HG03060 (cell line): ENCODE data around the gene FERMT3.
"Not testable (repeated sequence)": the region's sequence is repeated elsewhere in the genome, so short reads cannot be mapped to it uniquely, and the experiment has no call there.

ENCODE experiments used
- ATAC-seq: cut with Tn5 transposase; IDR thresholded peaks from one replicate; pipeline ENCODE4 v1.9.1; 2021; ENCODE audit warnings: low read depth, moderate number of reproducible peaks; ENCODE audit not compliant: unreplicated experiment

The FERMT3 gene

GRCh38 chr11:64246621-64246870, 40.0 kb downstream of the FERMT3 start:
- not testable (repeated sequence) for ATAC-seq

GRCh38 chr11:64246871-64247728, 40.6 kb downstream of the FERMT3 start, which contains the start of gene PPP1R14B:
Gene PPP1R14B, minus strand, starts transcription at chr11:64246943. Its CDS starts 270 bp downstream, at chr11:64246673.
- no peak for ATAC-seq

- no peak for ATAC-seq
Measured at GRCh38 chr11:64247729-64248531, 41.4 kb downstream of the FERMT3 start.

DNA sequence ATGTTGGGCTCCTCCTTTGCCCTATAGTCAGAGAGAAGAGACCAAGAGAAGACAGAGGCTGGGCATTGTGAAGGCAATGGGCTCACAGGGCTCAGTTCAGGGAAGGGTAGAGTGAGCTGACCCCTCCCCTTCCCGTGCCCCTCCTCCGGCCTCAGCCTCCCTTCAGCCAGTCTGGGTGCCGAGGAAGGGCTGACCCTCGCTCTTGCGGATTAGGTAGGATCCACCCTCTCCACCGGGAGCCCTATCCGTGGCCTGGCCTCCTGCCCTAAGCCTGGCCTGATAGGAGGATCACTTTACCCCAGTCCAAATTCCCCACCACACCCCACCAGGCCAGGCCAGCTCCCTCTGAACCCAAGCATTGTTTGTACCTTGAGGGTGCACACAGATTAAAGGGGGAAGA, 42.1 kb downstream of the FERMT3 start:
- ATAC-seq: no peak

DNA sequence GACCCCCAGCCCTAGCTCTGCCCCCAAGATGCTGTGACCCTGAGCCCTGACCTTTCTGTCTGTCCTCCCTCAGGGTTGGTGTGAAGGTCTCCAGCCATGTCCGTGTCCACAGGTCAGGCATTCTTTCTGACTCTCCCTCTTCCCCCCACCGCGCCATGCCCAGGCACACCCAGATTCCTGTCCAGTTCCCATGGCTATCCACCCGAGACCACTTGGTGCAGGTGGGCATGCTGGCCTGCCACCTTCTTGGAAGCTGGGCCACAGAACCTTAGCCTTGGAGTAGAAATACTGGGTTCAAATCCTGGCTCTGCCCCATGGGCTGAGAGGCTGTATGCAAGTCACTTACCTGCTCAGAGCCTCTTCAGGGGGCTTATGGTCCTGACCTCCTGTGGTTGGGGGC, 42.5 kb downstream of the FERMT3 start:
- ATAC-seq: no peak

DNA sequence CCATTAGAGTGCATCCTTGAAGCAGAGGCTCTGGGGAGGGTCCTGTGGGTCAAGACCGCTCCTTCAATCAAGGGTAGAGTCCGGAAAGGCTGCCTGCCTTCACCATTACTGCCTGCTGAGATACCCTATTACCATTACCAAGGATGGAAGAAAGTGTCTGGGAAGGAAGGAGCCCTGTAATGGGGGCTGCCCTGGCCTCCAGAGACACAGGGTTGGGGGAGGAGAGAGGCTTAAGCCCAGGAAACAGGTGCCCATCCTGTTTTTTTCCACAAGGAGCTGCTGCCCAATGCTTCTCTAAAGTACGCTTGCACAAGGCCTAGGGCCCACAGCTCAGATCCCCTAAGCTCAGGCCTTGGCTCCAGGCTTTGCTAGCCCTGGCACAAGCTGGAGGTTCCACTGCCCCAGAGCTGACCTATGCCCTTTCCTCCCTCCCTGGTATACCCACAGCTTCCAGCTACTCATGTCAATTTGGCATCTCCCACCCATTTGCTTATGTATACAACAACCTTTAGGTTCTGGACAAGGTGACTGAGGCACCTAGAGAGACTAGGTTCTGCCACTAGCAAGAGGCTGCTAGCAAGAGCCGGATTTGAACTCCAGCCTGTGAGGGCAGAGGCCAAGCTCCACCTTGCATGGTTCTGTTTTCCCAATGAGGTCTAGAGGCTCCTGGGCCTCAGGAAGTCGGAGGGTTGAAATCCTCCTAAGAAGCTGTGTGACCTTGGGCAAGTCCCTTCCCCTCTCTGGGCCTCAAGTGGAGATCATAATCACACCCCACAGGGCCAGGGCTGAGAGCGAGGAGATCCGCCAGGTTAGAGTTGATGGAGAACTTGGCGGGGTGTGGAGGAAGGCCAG, 43.3 kb downstream of the FERMT3 start:
- no peak for ATAC-seq

- no peak for ATAC-seq
Measured at GRCh38 chr11:64250415-64251015, 44.0 kb downstream of the FERMT3 start.

- no peak for ATAC-seq
Measured at GRCh38 chr11:64251016-64251752, 44.7 kb downstream of the FERMT3 start, which contains the start of gene PLCB3. Gene PLCB3, plus strand, starts transcription at chr11:64251530. Its CDS starts 120 bp downstream, at chr11:64251650.

GRCh38 chr11:64251753-64252002, 45.2 kb downstream of the FERMT3 start:
- ATAC-seq: no peak

GRCh38 chr11:64252003-64252872, 45.7 kb downstream of the FERMT3 start:
- ATAC-seq: no peak

- no peak for ATAC-seq
Measured at GRCh38 chr11:64253043-64253442, 46.5 kb downstream of the FERMT3 start.

GRCh38 chr11:64253481-64253880, 47.0 kb downstream of the FERMT3 start:
- ATAC-seq: no peak

- no peak for ATAC-seq
Measured at GRCh38 chr11:64254326-64254725, 47.8 kb downstream of the FERMT3 start.

DNA sequence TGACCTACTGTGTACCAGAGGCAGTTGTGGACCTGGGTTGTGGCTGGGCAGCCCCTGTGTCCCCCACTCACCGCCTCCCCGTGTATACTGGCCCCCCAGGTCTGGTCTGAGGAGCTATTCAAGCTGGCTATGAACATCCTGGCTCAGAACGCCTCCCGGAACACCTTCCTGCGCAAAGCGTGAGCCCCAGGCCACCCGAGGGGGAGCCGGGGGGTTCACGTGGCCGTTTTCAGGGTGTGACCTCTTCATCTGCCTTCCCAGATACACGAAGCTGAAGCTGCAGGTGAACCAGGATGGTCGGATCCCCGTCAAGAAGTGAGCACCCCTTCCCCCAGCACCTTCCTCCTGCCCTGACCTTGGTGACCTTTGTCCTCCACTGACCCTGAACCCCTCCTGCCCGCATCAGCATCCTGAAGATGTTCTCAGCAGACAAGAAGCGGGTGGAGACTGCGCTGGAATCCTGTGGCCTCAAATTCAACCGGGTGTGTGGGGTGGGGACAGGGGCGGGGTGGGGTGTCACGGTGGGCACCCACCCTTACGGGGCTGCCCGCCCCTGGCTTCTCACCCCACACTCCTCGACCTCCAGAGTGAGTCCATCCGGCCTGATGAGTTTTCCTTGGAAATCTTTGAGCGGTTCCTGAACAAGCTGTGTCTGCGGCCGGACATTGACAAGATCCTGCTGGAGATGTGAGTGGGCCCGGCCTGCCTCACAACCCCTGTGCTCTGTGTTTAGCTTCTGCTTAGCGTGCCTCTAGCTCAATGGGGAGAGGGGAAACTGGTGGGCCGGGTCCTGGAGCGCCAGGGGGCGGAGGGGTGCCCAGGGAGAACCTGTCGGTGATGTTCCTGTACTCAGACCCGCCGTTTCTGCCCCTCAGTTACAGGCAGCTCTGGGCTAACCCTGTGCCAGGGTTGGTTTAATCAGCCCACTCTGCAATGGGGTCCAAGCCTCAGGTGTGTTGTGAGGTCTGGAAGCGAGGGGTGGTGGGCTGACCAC, 48.9 kb downstream of the FERMT3 start:
- ATAC-seq: no peak

GRCh38 chr11:64256300-64256699, 49.8 kb downstream of the FERMT3 start:
- no peak for ATAC-seq

- ATAC-seq: no peak
Measured at GRCh38 chr11:64258356-64258755, 51.8 kb downstream of the FERMT3 start.

GRCh38 chr11:64258946-64259532, 52.5 kb downstream of the FERMT3 start:
- ATAC-seq: no peak
